Stomach (tissue), 9 donors: ENCODE measurements around the gene DOCK2. TPM values are rescaled to one million over a fixed set of nuclear protein-coding genes. Genes with fewer than 3 reads are reported as not detected.
A peak's percentile ranks its signal among the peaks of the same experiment; 100 is the strongest.
"Not testable (repeated sequence)": the region's sequence is repeated elsewhere in the genome, so short reads cannot be mapped to it uniquely, and the experiment has no call there.

Experiments used
- DNase-seq, 2 donors: peaks; one replicate each; pipeline versions ENCODE4 v3.0.0 to v3.0.0-alpha.2; 2013 to 2019
- H3K27ac ChIP-seq, 5 donors: fragments of 200-600 bp in 4 of 5; sonication (generic) in 4 of 5; one replicate each; pipeline ENCODE4 v1.5.1; 2013 to 2019; ENCODE audit warnings: mild to moderate bottlenecking in 1 of 5, moderate library complexity in 1 of 5
- H3K27me3 ChIP-seq, 3 donors: fragments of 200-600 bp; sonication (generic); one replicate each; pipeline ENCODE4 v1.5.1; 2017 to 2019; ENCODE audit warnings: mixed run types in 1 of 3
- H3K36me3 ChIP-seq, 4 donors: fragments of 200-600 bp; sonication (generic); 1 replicate in 3 of 4; 2 replicates in 1 of 4; pipeline ENCODE4 v1.5.1; 2016 to 2019
- H3K4me1 ChIP-seq, 4 donors: fragments of 200-600 bp; sonication (generic); one replicate each; pipeline ENCODE4 v1.5.1; 2016 to 2019
- H3K4me3 ChIP-seq, 4 donors: fragments of 200-600 bp; sonication (generic) in 3 of 4; one replicate each; pipeline ENCODE4 v1.5.1; 2016 to 2019; ENCODE audit warnings: mild to moderate bottlenecking in 1 of 4
- H3K9me3 ChIP-seq, 4 donors: fragments of 200-600 bp; sonication (generic); one replicate each; pipeline ENCODE4 v1.5.1; 2016 to 2019
- EP300 ChIP-seq: sonication (generic); formaldehyde crosslinking; IDR thresholded peaks from one replicate; pipeline ENCODE4 v1.6.1; 2017; ENCODE audit warnings: antibody characterized with exemption
- POLR2A ChIP-seq, 4 donors: fragments of 450-650 bp; IDR thresholded peaks; one replicate each; pipeline ENCODE4 v1.6.1; 2016; ENCODE audit warnings: antibody characterized with exemption in 4 of 4, control low read depth in 2 of 4, mild to moderate bottlenecking in 1 of 4, moderate library complexity in 1 of 4
- POLR2AphosphoS5 ChIP-seq, 3 donors: sonication (generic); formaldehyde crosslinking; IDR thresholded peaks; one replicate each; pipeline ENCODE4 v1.6.1; 2016; ENCODE audit warnings: antibody characterized with exemption in 3 of 3
- WGBS, 5 donors: extraction: QIAGEN DNeasy Blood & Tissue Kit in 3 of 5; methylation state at CpG; one replicate each; pipeline versions ENCODE4 v1.1.5 to v1.1.7; 2013 to 2018; 5-methylcytosine and 5-hydroxymethylcytosine counted together
- intact Hi-C: fragments of 100-400 bp; cut with DNase I; formaldehyde crosslinking; loops from one replicate; pipeline ENCODE4 v1.15.1; 2023; ENCODE audit warnings: low total_unique reads
- polyA plus RNA-seq, 3 donors: library from polyadenylated mRNA; stranded (reverse); fragments of 200-250 nt; gene quantifications; one replicate each; pipeline ENCODE4 v1.2.3, GENCODE V29; 2013
- total RNA-seq, 5 donors: library from RNA; depleted of rRNA; stranded (reverse); fragments of >200 nt; gene quantifications; one replicate each; pipeline versions ENCODE4 v1.1.0 to v1.2.3, GENCODE V29; 2014 to 2016
- TF ChIP-seq, protein P1 (sequence below), 7 experiments: fragments of 450-650 bp in 4 of 7; fragments of 200-600 bp in 3 of 7; sonication (generic) in 3 of 7; IDR thresholded peaks; one replicate each; pipeline ENCODE4 v1.5.1; 2016 to 2019; ENCODE audit warnings: antibody characterized with exemption in 7 of 7, control low read depth in 2 of 7, mild to moderate bottlenecking in 1 of 7
- donor health status: healthy with polysubstance abuse.
- donor health status: Bipolar disorder and iron deficiency.
- donor health status: healthy.

DOCK2 gene
- total and polyA plus RNA-seq, 8 donors, result 2.1 to 50.2 (median 8.5) TPM

DNA sequence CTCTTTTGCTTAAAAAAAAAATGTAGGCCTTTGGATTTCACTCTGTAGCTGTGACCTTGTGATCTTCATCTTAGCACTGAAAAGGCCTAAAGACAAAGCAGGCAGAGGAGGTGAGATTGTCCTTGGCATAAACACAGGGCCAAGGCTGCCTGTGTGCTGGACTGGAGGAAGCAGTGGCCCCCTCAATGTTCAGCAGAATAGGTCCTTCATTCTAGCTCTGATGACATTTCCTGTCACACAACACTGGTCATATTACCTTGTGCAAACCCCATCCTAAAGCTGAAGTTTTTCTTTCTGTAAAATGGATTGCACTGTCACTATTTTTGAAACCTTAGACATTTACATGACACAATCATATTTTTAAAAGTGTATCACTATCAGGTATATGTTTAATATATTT, 195.8 kb downstream of the DOCK2 start:
- intact Hi-C loops, result no loop called here
- H3K36me3 ChIP-seq, result no peaks in the 10 kb centered on the region
- no peak for TF ChIP-seq EP300
- H3K9me3 ChIP-seq, result no peaks in the 10 kb centered on the region
- DNase-seq, result no peak
- H3K27ac ChIP-seq, result no peak overlapping the region
- H3K4me3 ChIP-seq, result no peak overlapping the region
- no peaks in the 10 kb centered on the region for H3K4me1 ChIP-seq
- no peaks in the 10 kb centered on the region for H3K27me3 ChIP-seq

DNA sequence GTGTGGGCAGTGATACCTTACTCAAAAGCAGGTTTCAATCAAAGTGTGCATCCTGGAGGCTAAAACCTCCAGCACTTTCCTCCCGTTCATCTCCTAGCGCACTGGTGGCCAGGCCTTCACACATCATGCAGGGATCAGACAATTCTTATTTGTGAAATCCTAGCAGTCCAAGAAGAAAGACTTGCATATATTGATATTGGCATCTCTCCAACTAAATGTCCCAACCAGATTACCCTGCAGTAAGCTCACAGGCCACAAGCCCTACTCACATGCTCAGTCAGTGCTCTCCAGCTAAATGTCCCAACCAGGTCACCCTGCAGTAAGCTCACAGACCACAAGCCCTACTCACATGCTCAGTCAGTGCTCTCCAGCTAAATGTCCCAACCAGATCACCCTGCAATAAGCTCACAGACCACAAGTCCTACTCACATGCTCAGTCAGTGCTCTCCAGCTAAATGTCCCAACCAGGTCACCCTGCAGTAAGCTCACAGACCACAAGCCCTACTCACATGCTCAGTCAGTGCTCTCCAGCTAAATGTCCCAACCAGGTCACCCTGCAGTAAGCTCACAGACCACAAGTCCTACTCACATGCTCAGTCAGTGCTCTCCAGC, 196.7 kb downstream of the DOCK2 start:
- 57 to 82% (median 77%) methylated on average over 2 of the region's 2 CpGs for WGBS, 5 donors
- H3K4me1 ChIP-seq, H3K36me3 ChIP-seq, H3K4me3 ChIP-seq, H3K27me3 ChIP-seq, intact Hi-C loops, H3K9me3 ChIP-seq: not testable (repeated sequence)
- DNase-seq, result peak in 1 of 2 donors; percentile 35
- peak overlapping the region in 2 of 5 donors; percentile 1 to 22 for H3K27ac ChIP-seq

DNA sequence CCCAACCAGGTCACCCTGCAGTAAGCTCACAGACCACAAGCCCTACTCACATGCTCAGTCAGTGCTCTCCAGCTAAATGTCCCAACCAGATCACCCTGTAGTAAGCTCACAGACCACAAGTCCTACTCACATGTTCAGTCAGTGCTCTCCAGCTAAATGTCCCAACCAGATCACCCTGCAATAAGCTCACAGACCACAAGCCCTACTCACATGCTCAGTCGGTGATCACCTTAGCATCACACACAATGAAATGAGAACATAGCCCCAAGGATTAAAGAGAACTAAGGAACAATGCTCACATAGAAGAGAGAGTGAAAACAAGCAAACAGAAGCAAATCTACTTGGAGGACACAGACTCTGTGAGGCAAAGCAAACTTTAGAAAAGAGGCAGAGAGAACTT, 197.5 kb downstream of the DOCK2 start:
- DNase-seq, intact Hi-C loops, H3K4me3 ChIP-seq, H3K27me3 ChIP-seq, H3K9me3 ChIP-seq, H3K4me1 ChIP-seq, H3K36me3 ChIP-seq: not testable (repeated sequence)
- WGBS, 5 donors, result 41 to 63% (median 53%) methylated on average over 1 of the region's 1 CpG
- peak overlapping the region in 1 of 5 donors; percentile 68 for H3K27ac ChIP-seq

DNA sequence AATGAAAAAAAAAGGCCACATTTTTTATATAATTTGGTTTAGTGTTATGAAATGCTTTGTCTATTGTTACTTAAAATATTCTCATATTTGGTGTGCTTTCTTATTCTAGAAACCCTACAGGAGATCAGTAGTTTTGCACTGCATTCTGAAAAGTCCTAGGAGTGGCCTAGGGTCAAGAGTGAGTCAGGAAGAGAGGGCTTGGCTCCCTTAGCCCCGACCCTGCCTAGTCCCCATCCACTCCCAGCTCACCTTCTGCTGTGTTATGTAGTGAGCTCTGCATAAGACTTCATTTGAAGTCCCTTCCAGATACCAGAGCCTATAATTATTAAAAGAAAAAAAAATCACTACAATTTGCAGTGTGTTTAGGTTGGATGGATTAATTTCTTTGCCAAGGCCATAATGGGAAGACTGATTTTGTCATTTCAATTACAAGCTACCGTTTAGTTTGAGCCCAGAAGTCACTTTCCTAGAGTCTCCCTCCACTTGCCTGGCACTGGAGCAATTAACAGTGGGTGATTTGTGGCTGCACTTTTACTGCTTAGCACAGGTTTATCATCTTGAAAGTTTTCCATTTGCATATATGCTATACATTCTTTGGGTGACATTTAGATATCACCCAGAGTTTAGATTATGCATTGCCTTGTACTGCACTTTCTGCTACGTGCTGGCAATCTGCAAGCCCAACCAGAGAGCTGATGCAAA, 199.9 kb downstream of the DOCK2 start:
- DNase-seq, result no peak
- 33 to 47% (median 45%) methylated on average over 3 of the region's 3 CpGs for WGBS, 5 donors
- TF ChIP-seq, protein P1, sequence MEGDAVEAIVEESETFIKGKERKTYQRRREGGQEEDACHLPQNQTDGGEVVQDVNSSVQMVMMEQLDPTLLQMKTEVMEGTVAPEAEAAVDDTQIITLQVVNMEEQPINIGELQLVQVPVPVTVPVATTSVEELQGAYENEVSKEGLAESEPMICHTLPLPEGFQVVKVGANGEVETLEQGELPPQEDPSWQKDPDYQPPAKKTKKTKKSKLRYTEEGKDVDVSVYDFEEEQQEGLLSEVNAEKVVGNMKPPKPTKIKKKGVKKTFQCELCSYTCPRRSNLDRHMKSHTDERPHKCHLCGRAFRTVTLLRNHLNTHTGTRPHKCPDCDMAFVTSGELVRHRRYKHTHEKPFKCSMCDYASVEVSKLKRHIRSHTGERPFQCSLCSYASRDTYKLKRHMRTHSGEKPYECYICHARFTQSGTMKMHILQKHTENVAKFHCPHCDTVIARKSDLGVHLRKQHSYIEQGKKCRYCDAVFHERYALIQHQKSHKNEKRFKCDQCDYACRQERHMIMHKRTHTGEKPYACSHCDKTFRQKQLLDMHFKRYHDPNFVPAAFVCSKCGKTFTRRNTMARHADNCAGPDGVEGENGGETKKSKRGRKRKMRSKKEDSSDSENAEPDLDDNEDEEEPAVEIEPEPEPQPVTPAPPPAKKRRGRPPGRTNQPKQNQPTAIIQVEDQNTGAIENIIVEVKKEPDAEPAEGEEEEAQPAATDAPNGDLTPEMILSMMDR (IDR thresholded peaks at IDR 0.05), result no peak
- TF ChIP-seq POLR2A (IDR thresholded peaks at IDR 0.05) (no peak), POLR2AphosphoS5 (IDR thresholded peaks at IDR 0.05) (no peak)

DNA sequence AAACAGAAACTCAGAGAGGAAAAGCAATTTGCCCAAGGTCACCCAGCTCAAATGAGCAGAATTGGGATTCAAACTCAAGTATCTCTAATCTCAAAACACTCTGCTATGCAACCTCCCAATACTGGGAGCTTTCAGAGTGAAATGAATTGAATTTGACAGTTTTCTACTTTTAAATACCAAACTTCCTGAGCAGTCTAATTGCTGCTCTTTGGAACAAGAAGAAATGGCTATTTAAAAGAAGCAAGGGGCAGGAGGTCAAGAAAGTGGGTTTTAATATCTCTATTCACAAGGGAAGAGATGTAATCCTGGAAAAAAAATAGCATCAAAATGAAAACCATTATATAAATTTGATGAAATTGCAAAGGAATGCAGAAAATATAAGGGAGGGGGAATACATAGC, 200.6 kb downstream of the DOCK2 start:
- TF ChIP-seq POLR2A (IDR thresholded peaks at IDR 0.05) (no peak), EP300 (no peak), POLR2AphosphoS5 (IDR thresholded peaks at IDR 0.05) (no peak)
- TF ChIP-seq, protein P1 (IDR thresholded peaks at IDR 0.05), result no peak
- intact Hi-C loops, result no loop called here
- no peaks in the 10 kb centered on the region for H3K27me3 ChIP-seq

More for the DNA sequence above, 199.9 kb downstream of the DOCK2 start:
- intact Hi-C loops, result no loop called here
- Histone ChIP-seq H3K4me1 (no peaks in the 10 kb centered on the region), H3K36me3 (peaks cover 0 to 5% (median 0%) of the 10 kb centered on the region in 4 donors), H3K27ac (no peak overlapping the region), H3K27me3 (no peaks in the 10 kb centered on the region), H3K9me3 (no peaks in the 10 kb centered on the region), H3K4me3 (no peak overlapping the region)

DNA sequence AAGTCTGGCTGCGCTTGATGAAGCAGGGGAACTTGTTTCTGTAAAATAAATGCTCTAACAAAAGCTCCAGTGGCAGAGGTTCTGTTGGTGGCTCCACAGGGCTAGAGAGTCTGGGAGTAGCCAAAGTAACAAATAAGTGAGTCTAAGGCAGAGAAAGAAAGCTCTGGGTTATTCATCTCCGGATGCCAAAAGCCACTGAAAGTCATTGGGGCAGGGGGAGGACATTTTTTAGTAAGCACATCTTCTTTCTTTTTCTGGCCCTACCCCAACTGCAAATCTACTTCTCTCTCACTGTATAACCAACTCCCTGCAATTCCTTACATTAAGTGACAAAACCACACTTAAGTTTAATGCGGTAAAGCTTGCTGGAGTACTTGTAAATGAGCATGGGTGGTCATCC, 201.6 kb downstream of the DOCK2 start:
- peaks cover 0 to 5% (median 0%) of the 10 kb centered on the region in 4 donors for H3K36me3 ChIP-seq
- H3K27me3 ChIP-seq, result no peaks in the 10 kb centered on the region
- DNase-seq, result no peak
- intact Hi-C loops, result no loop called here
- TF ChIP-seq, protein P1 (IDR thresholded peaks at IDR 0.05), result no peak
- TF ChIP-seq POLR2AphosphoS5 (IDR thresholded peaks at IDR 0.05) (no peak), POLR2A (IDR thresholded peaks at IDR 0.05) (no peak)
- no peak overlapping the region for H3K4me3 ChIP-seq
- WGBS, 5 donors, result 76 to 84% (median 80%) methylated on average over 3 of the region's 3 CpGs
- no peaks in the 10 kb centered on the region for H3K4me1 ChIP-seq
- H3K27ac ChIP-seq, result no peak overlapping the region
- no peaks in the 10 kb centered on the region for H3K9me3 ChIP-seq

More for the DNA sequence above, 200.6 kb downstream of the DOCK2 start:
- Histone ChIP-seq H3K27ac (no peak overlapping the region), H3K36me3 (peaks cover 0 to 5% (median 0%) of the 10 kb centered on the region in 4 donors), H3K9me3 (no peaks in the 10 kb centered on the region), H3K4me1 (no peaks in the 10 kb centered on the region), H3K4me3 (no peak overlapping the region)
- DNase-seq, result no peak
